ENCODE measurements around the gene ERBB4. TPM values are rescaled to one million over a fixed set of nuclear protein-coding genes. Genes with fewer than 3 reads are reported as not detected.
"Not testable (repeated sequence)": the region's sequence is repeated elsewhere in the genome, so short reads cannot be mapped to it uniquely, and the experiment has no call there.

The ERBB4 gene
- total RNA-seq, 6 donors from 2014 or later, result 3.3 to 24.2 (median 11.7) TPM

GRCh38 chr2:212193056-212193455 lies 345.5 kb downstream of the ERBB4 start:
- Histone ChIP-seq H3K4me3 (no peak overlapping the region), H3K4me1 (no peaks in the 10 kb centered on the region), H3K27me3 (no peaks in the 10 kb centered on the region), H3K27ac (no peak overlapping the region), H3K9me3 (no peaks in the 10 kb centered on the region), H3K36me3 (no peaks in the 10 kb centered on the region)
- ATAC-seq (ENCODE audit: low FRiP score in 2 of 2), result no peak
- TF ChIP-seq POLR2AphosphoS5 (IDR thresholded peaks at IDR 0.05) (no peak), EP300 (IDR thresholded peaks at IDR 0.05) (no peak), POLR2A (IDR thresholded peaks at IDR 0.05) (no peak)
- TF ChIP-seq, protein P1, sequence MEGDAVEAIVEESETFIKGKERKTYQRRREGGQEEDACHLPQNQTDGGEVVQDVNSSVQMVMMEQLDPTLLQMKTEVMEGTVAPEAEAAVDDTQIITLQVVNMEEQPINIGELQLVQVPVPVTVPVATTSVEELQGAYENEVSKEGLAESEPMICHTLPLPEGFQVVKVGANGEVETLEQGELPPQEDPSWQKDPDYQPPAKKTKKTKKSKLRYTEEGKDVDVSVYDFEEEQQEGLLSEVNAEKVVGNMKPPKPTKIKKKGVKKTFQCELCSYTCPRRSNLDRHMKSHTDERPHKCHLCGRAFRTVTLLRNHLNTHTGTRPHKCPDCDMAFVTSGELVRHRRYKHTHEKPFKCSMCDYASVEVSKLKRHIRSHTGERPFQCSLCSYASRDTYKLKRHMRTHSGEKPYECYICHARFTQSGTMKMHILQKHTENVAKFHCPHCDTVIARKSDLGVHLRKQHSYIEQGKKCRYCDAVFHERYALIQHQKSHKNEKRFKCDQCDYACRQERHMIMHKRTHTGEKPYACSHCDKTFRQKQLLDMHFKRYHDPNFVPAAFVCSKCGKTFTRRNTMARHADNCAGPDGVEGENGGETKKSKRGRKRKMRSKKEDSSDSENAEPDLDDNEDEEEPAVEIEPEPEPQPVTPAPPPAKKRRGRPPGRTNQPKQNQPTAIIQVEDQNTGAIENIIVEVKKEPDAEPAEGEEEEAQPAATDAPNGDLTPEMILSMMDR (IDR thresholded peaks at IDR 0.05), result no peak
- no peak for DNase-seq
- 77 to 78% methylated on average over 1 of the region's 1 CpG for WGBS, 2 donors

- H3K4me3 ChIP-seq; H3K27ac ChIP-seq; H3K9me3 ChIP-seq; H3K4me1 ChIP-seq; ATAC-seq (ENCODE audit: low FRiP score in 2 of 2); H3K27me3 ChIP-seq; H3K36me3 ChIP-seq; DNase-seq: not testable (repeated sequence)
- WGBS, 2 donors, result 71 to 78% methylated on average over 8 of the region's 8 CpGs
Observed at GRCh38 chr2:212191438-212191837, 347.2 kb downstream of the ERBB4 start.

DNA sequence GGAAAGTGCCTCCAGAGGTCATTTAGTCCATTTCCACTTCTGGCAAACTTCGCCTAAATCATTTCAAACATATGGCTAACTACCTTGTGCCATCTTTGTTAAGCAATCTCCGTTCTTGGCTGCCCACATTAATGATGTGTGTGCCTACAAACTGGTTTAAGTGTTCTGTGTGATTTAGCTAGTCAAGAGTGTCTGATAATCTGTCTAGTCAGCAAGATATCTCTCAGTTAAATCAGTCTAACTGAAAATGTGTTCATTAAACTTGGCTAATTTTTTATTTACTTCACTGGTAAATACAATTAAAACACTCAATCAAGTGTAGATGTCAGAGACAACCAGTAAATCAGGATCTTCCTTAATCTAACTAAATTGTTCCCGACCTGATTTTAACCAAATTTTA lies 352.4 kb downstream of the ERBB4 start:
- H3K4me3 ChIP-seq, result no peak overlapping the region
- TF ChIP-seq, protein P1 (IDR thresholded peaks at IDR 0.05), result no peak
- TF ChIP-seq POLR2A (IDR thresholded peaks at IDR 0.05), result no peak
- no peaks in the 10 kb centered on the region for H3K4me1 ChIP-seq
- H3K36me3 ChIP-seq, result no peaks in the 10 kb centered on the region
- DNase-seq (no peak), ATAC-seq (ENCODE audit: low FRiP score in 2 of 2) (no peak)
- no peaks in the 10 kb centered on the region for H3K9me3 ChIP-seq
- no peak overlapping the region for H3K27ac ChIP-seq
- H3K27me3 ChIP-seq, result no peaks in the 10 kb centered on the region
- WGBS, 2 donors, result 64 to 69% methylated on average over 3 of the region's 3 CpGs

GRCh38 chr2:212181646-212182045 lies 357.0 kb downstream of the ERBB4 start:
- TF ChIP-seq POLR2A (IDR thresholded peaks at IDR 0.05) (no peak), EP300 (IDR thresholded peaks at IDR 0.05) (no peak), POLR2AphosphoS5 (IDR thresholded peaks at IDR 0.05) (no peak)
- TF ChIP-seq, protein P1 (IDR thresholded peaks at IDR 0.05), result no peak
- WGBS, 2 donors, result 0 to 38% methylated on average over 1 of the region's 1 CpG

DNA sequence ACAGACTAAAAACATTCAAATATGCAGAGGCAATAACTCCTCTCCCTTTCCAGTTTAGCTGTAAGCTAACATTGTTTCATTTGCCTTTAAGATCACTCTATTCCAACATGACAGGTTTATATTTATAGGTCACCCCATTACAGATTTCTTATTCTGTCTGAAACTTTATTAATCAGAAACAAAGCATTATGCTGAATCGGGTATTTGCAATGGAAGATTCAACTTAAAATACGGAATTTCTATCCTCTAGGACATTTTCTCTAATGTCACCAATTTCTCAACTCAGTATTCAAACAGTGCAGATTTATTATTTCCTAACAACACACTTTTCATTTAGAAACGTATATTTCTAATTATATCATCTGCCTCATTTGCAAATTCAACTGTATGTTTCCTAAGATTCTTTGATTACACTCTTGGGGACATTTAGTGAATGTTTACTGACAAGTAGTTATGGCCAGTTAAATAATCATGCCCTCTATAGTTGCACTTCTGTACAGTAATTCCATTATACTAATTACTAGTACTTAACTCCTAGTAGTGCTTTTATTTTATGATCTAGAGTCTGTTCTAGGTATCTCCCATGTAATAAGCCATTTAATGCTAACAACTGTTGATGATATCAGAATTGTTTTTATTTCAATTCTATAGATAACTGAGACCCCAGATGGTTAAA lies 358.1 kb downstream of the ERBB4 start:
- no peaks in the 10 kb centered on the region for H3K27me3 ChIP-seq
- no peaks in the 10 kb centered on the region for H3K36me3 ChIP-seq
- H3K4me3 ChIP-seq, result no peak overlapping the region
- H3K9me3 ChIP-seq, result no peaks in the 10 kb centered on the region
- H3K4me1 ChIP-seq, result no peaks in the 10 kb centered on the region
- ATAC-seq (ENCODE audit: low FRiP score in 2 of 2), result no peak
- no peak overlapping the region for H3K27ac ChIP-seq
- TF ChIP-seq EP300 (IDR thresholded peaks at IDR 0.05) (no peak), POLR2A (IDR thresholded peaks at IDR 0.05) (no peak), POLR2AphosphoS5 (IDR thresholded peaks at IDR 0.05) (no peak)
- TF ChIP-seq, protein P1 (IDR thresholded peaks at IDR 0.05), result no peak
- DNase-seq, result no peak
- WGBS, 2 donors, result 64 to 76% methylated on average over 3 of the region's 3 CpGs

More at GRCh38 chr2:212181646-212182045, 357.0 kb downstream of the ERBB4 start:
- DNase-seq, result no peak
- no peaks in the 10 kb centered on the region for H3K9me3 ChIP-seq
- ATAC-seq (ENCODE audit: low FRiP score in 2 of 2), result no peak
- no peaks in the 10 kb centered on the region for H3K36me3 ChIP-seq
- H3K4me1 ChIP-seq, result no peaks in the 10 kb centered on the region
- H3K27ac ChIP-seq, result no peak overlapping the region
- H3K27me3 ChIP-seq, result no peaks in the 10 kb centered on the region
- no peak overlapping the region for H3K4me3 ChIP-seq
